HG03175 (cell line): Measurements from ENCODE around the gene EFNA5.
A peak's percentile ranks its signal among the peaks of the same experiment; 100 is the strongest.
"Not testable (repeated sequence)": the region's sequence is repeated elsewhere in the genome, so short reads cannot be mapped to it uniquely, and the experiment has no call there.

Experiments used
- ATAC-seq: cut with Tn5 transposase; IDR thresholded peaks from one replicate; pipeline ENCODE4 v1.9.1; 2021; ENCODE audit warnings: mild to moderate bottlenecking, moderate library complexity; ENCODE audit not compliant: unreplicated experiment

EFNA5 gene

GRCh38 chr5:107439832-107440231 lies 230.9 kb downstream of the EFNA5 start:
- ATAC-seq = no peak

GRCh38 chr5:107437986-107438510 lies 232.7 kb downstream of the EFNA5 start:
- ATAC-seq = no peak

- ATAC-seq = no peak
These were observed 233.6 kb downstream of the EFNA5 start for GRCh38 chr5:107437154-107437553.

DNA sequence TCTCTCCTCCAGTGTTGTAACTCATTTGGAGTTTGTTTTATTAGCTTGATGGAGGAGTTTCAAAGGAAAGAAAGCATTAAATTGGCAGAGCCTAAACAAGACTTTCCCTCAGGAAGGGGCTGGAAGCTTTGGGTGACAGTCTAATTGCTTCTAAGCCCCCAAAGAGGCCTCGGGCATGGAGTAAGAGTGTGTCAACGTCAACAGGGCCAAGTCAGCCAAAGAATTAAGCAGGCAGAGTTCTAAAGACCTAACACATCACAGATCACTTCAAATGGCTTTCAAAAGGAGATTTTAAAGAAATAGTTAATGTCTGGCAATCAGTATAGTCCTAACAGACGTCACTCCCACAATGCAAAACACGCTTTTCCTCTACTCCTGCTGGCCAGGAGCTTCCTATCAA lies 234.5 kb downstream of the EFNA5 start:
- no peak for ATAC-seq

- no peak for ATAC-seq
These were observed 235.7 kb downstream of the EFNA5 start for GRCh38 chr5:107435061-107435460.

DNA sequence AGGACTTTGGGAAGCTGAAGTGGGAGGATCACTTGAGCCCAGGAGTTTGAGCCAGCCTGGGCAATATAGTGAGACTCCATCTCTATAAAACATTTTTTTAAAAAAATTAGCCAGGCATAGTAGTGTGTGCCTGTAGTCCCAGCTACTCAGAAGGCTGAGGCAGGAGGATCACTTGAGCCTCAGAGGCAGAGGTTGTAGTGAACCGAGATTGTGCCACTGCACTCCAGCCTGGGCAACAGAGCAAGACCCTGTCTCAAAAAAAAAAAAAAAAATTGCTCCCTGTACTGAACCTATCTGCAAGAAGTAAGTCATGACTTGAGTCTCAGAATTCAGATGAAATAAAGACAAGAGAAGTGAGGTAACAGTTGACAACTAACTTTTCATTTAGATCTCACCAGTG lies 237.1 kb downstream of the EFNA5 start:
- ATAC-seq = not testable (repeated sequence)

GRCh38 chr5:107431998-107432397 lies 238.7 kb downstream of the EFNA5 start:
- ATAC-seq = no peak

- ATAC-seq = no peak
These were observed 239.2 kb downstream of the EFNA5 start for GRCh38 chr5:107431536-107431935.

DNA sequence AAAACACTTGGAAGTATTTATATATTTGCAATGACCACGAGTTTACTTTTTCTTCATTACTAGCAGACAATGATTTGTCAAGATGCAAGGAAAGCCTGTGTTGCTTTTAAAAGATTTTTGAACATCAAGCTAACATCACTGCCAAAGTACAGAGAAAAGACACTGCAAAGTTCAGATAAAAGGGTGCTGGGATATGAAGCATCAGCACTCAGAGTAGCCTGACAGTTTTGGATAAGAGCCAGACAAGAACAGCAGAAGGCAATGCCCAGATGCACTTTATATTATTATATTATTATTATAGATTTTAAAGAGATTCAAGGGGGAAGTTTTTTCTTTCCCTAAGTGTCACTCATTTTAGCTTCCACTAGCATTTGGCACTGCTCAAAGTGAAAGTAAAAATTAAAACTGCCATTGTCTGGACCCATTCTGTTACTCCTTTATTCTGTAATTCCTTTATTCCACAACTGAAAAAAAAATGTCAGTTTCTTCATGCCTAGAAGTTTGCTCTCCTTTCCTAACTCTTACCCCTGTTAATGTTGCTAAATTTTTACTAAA lies 240.6 kb downstream of the EFNA5 start:
- ATAC-seq = no peak

- ATAC-seq = no peak
These were observed 242.4 kb downstream of the EFNA5 start for GRCh38 chr5:107428303-107428813.

DNA sequence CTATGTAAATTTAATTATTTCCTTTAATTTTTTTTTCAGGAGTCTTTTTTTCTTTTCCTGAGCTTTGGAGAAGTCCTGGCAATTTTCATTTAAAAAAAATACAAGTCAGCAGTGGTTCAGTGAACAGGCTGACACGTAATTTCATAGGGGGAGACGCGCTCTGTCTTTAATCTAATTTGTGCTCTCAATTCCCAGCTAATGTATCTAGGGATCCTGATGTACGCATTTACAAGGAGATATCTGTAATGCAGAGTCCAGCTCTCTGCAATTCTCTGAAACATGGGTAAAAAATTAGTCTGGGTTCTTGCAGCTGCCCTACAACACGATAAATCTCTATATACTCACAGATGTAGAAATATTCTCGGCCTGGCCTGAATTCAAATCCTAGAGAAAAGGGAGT lies 243.9 kb downstream of the EFNA5 start:
- no peak for ATAC-seq

- no peak for ATAC-seq
These were observed 244.5 kb downstream of the EFNA5 start for GRCh38 chr5:107426209-107426608.

- ATAC-seq = no peak
These were observed 245.2 kb downstream of the EFNA5 start for GRCh38 chr5:107425541-107426031.

- no peak for ATAC-seq
These were observed 246.2 kb downstream of the EFNA5 start for GRCh38 chr5:107424491-107424890.

GRCh38 chr5:107422494-107422893 lies 248.2 kb downstream of the EFNA5 start:
- no peak for ATAC-seq

GRCh38 chr5:107419498-107419897 lies 251.2 kb downstream of the EFNA5 start:
- ATAC-seq = no peak

- ATAC-seq = no peak
These were observed 251.8 kb downstream of the EFNA5 start for GRCh38 chr5:107418902-107419301.

DNA sequence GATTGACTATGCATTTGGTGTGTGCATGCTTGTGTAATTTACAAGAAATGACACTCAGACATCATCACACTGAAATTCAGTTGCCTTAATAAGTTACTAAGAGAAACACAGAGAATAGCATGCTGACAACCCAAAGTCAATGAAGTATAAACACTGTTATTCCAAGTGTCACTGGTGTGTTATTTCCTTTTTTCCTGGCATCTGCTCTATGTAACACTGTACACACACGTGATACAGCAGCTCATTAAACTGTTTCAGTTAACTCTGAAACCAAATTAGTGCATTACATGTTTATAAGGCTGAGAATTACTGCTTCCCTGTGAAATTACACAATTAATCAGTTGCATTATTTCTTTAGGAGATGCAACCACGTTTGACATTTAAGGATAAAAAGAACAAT lies 252.7 kb downstream of the EFNA5 start:
- no peak for ATAC-seq

GRCh38 chr5:107415762-107416161 lies 255.0 kb downstream of the EFNA5 start:
- ATAC-seq = peak; percentile 55

DNA sequence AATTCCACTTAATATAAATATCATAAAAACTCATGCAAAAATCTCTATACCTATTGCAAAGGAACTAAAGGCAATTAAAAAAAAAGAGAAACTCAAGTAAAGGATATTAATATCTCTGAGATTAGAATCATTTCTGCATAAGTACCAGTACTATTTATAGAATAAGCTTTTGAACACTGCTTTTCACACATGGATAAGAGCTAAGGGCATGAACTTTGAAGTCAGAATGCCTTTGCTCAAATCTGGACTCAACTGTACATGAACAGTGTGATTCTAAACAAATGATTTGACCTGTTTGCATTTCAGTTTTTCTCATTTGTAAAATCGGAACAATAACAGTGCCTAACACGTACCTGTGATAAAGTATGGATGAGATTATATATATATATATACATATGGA lies 255.9 kb downstream of the EFNA5 start:
- no peak for ATAC-seq

- no peak for ATAC-seq
These were observed 257.0 kb downstream of the EFNA5 start for GRCh38 chr5:107413754-107414153.

DNA sequence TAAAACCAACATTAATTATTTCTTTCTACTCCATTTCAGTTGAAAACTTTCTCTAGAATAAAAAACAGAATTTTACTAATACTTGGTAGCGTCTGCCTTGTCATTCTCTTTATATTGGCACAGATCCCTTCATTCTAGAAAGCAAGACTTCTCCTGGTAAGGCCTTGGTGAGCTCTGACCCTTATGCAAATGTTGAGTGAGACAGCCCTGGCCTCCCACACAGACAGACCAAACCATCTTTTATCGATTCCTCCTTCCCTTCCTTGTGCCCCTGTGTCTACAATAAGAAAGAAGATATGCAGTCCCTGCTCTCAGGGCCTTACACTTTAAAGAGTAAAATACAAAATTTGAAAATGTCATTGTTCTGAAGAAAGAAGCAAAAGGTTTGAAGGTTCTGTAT lies 262.2 kb downstream of the EFNA5 start:
- ATAC-seq = peak; percentile 55
